ENCODE measurements around the gene PPP1R3G.

PPP1R3G gene

DNA sequence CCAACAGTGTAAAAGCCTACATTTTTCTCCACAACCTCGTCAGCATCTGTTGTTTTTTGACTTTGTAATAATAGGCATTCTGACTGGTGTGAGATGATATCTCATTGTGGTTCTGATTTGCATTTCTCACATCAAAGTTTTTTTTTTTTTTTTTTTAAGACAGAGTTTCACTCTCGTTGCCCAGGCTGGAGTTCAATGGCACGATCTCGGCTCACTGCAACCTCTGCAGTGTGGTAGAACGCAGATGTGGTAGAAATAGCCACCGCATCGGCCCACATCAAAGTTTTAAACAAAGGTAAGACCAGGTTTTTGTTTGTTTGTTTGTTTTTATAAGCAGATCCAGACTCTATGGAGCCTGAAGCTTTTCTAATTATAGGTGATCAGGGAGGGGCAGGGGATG, 12.7 kb upstream of the PPP1R3G start:
- no peak for DNase-seq (ENCODE audit: low read depth)

DNA sequence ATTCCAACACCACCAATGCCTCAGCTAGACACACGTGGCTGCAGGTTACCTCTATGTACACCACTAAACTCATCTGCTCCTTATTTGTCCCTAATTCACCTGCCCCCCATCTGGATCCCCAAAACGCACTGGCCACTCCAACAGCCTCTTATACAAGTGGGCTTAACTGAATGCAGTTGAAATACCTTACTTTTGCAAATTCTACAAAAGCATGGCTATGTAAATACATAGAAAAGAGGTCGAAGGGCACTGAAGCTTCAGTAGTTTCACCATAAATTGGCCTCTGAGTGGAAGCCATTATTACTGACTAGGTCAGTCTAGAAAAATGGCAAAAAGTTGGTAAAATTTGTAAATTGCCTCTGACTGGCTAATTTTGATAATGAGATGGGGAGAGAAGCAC, 11.1 kb upstream of the PPP1R3G start:
- no peak for DNase-seq (ENCODE audit: low read depth)

DNA sequence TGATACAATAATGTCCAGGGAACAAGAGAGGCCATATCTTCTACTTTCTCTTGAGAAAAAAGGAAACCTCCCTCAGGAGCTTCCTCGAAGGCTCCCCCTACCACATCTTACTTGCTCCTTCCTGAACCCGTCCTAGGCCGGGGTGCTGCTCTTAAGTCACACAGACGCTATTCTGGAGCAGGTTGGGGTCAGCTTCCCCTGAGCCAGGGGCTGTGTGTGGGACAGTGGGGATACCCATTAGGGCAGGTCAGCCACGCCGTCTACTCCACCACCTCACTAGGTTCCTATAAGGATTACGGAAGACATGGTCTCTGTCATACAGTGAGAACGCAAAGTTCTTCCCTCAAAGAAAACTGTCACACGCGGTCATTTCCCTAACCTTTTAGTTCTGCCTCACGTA, 8.2 kb upstream of the PPP1R3G start:
- no peak for DNase-seq (ENCODE audit: low read depth)

DNA sequence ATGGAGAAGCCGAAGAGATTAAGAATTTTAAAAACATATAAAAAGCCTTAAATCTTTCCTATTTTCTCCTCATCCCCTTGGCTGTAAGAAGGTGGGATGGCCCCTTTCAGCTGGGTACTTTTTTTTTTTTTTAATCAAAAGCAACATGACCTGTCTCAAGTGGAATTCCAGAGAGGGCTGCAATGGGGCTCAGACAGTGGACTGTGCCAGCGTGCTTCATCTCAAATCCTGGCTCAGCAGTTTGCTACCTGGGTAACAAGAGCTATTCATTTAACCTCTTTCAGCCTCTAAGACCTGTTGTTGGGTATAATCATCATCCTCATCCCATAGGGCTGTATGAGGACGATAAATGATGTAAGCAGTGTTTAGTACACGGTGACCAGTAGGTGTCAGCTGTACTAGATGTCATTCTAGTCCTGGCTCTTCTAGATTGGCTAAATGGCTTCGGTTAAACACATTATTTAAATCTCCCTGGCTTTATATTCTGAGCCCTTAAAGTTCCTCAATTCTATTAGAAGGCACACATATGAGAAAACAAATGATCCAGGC, 6.9 kb upstream of the PPP1R3G start:
- DNase-seq (ENCODE audit: low read depth): no peak

DNA sequence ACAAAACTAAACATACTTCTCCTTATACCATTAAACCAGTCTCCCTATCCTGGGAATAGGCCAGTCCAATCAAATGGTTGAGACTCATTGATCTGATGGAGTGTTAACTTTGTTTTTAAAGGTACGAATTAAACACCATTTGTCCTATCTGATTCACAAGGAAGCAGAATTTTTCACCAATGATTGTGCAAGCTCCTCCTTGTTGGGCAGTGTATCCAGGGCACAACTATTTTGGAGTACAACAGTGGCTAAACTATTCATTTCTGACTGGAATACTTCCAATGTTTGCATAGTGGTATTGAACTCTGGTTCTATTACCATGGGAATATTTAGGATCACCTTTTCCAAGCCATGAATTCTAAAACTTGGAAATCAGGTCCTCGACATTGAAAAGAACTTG, 5.4 kb upstream of the PPP1R3G start:
- no peak for DNase-seq (ENCODE audit: low read depth)

DNA sequence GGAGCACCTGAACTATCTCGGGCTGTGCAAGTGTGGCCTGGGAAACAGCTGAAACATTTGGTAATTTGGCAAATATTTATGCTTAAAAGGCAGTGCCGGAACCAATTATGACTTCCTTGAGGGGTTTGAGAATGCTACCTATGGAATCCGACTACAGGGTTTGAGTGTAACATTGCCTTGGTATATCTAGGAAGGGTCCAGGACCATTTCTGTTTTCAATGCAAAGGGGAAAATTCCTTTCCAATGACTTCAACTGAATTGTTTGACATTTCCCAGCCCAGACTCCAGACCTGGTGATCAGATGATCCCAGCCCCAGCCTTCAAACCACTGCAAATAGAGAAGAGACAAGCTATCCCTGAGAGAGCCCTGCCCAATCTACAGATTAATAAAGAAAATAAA, 4.6 kb upstream of the PPP1R3G start:
- no peak for DNase-seq (ENCODE audit: low read depth)

DNA sequence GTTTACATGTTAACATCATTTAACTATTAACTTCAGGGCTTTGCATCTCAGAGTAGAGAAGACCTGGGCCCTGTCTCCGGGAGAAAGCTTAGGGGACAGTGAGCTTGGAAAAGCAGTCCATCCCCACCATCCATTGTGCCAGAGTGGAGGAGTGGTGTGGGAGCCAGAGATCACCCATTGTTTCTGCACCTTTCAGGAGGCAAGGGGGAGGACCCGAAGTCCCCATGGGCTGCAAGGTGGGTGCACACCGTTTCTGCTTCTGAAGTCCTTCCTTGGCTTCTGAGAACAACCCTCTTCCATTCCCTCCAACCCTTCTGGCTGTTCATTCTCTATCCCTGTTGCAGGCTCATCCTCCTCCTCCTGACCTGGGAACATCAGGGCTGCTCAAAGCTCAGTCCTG, 4.0 kb upstream of the PPP1R3G start:
- DNase-seq (ENCODE audit: low read depth): no peak

DNA sequence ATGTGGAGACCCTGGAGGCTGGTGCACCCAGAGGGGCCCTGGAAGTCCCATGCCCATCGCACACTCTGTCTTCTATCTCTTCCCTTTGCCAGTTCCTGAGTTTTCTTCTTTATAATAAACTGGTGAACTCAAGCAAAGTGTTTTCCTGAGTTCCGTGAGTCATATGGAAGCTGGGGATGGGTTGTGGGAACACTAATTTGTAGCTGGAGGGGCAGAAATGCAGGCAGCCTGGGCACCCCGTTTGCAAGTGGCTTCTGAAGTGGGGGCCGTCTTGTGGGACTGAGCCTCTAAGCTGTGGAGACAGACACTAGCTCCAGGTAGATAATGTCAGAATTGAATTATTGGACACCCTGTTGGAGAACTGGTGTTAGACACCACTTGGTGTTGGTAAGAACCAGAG, 3.2 kb upstream of the PPP1R3G start:
- DNase-seq (ENCODE audit: low read depth): no peak

DNA sequence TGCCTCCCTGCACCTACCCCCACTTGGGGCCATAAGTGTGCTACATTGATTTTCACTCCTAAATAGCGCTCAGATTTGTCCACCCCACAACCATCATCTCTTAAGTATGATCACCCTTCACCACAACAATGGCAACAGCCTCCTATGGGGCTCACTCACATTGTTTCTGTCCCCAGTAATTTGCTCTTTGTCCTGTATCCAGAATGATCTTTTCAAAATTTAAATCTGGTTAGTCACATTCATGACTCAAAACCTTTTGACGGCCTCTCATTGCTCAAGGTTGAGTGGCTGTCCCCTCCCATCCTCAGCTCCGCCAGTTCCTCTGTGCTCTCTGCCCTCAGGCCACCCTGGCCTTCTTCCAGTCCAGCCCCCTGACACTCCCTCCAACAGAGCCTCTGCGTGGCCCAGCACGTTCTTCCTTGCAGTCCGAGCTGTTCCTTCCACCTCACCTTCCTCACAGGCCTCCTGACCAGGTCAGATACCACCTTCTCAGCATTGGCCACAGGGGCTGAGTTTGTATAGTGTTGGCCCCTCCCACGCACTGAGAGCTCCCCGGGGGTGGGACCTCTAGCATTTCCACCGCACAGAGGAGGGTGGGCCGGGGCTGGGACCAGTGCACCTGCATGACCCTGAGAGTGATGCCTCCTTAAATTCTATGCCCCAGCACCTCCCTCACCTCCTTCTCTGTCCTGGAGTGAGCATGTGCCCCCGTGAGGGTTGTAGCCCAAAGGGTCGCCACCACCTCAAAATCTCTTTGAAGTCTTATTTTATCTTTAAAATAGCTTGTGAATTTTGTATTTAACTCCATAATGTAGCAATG, 2.4 kb upstream of the PPP1R3G start:
- DNase-seq (ENCODE audit: low read depth): no peak

DNA sequence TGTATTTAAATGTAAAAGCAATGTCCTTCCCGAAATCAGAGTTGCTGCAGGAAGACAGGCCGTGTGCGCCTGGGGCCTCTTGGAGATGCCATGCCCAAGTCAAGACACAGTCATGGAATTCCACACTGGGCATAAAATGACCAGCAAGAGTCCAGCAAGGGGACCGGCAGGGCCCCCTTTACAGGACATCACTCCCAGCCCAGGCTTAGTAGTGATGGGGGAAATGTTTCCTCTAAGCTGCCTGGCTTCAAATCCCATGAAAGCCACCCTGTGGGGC, 1.9 kb upstream of the PPP1R3G start:
- no peak for DNase-seq (ENCODE audit: low read depth)

DNA sequence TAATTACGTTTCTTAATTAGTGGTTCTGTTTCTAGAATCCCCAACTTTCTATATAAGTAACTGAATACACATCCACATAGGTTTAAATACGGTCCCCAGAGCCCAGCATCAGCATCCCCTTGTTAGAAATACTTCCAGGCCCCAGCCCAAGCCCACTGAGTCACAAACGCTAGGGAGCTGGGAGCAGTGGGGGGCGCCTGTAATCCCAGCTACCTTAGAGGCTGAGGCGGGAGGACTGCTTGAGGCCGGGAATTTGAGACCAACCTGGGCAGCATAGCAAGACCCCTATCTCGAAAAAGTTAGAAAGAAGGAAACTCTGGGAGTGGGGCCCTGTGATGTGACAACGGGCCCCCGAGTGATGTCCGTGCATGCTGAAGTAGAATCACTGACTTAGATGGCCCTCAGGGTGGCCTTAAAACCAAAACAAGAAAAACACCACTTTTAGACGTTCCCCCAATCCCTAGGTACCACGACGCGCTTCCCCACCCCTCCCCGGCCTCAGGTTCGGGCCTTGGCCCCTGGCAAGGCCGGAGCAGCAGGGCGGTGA, 1.3 kb upstream of the PPP1R3G start:
- DNase-seq (ENCODE audit: low read depth): no peak

DNA sequence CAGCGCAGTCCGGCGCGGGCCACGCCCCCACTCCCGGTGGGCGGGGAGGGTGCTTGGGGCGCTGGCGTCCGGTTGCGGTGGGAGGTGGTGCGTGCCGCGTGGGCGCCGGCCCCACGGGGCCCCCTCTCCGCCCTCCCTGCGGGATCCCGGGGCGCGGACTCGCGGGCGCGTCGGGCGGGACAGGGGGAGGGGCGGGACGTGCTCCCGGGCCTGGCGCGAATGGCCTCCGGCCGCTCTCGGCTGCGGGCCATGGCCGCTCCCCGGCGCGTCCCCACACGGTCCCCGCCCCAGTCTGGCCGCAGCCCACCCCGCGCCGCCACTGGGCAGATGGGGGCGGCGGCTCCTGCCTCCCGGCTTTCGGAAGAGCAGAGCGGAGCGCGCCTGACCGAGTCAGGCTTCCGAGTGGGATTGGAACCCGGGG, 771 bp upstream of the PPP1R3G start:
- DNase-seq (ENCODE audit: low read depth): no peak

DNA sequence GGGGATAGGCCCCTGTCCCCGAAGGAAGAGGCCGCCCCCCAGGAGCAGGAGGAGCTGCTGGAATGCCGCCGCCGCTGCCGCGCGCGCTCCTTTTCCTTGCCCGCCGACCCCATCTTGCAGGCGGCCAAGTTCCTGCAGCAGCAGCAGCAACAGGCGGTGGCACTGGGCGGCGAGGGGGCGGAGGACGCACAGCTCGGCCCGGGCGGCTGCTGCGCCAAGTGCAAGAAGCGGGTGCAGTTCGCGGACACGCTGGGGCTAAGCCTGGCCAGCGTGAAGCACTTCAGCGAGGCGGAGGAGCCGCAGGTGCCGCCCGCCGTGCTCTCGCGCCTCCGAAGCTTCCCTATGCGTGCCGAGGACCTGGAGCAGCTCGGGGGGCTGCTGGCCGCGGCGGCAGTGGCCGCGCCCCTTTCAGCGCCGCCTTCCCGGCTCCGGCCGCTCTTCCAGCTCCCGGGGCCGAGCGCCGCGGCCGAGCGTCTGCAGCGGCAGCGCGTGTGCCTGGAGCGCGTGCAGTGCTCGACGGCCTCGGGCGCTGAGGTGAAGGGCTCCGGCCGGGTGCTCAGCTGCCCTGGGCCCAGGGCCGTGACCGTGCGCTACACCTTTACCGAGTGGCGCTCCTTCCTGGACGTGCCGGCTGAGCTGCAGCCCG, 630 bp downstream of the PPP1R3G start:
- no peak for DNase-seq (ENCODE audit: low read depth)

DNA sequence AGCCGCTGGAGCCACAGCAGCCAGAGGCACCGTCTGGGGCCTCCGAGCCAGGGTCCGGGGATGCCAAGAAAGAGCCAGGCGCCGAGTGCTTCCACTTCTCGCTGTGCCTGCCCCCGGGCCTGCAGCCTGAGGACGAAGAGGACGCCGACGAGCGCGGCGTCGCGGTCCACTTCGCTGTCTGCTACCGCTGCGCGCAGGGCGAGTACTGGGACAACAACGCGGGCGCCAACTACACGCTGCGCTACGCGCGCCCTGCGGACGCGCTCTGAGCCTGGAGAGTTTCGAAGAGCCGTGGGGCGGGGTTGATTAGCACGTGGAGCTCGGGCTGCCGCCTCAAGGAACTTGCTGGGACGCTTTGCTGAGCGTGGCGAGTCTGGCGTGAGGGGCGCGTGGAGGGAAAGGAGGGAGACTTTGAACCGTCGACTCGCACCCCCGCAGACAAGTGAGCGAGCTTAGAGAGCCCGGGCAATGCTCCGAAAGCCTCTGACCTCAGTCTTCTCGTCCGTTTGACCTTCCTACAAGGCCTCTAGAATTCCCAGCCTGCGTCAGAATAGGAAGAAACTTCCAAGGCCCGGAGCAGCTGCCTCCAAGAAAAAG, 1.3 kb downstream of the PPP1R3G start:
- no peak for DNase-seq (ENCODE audit: low read depth)

DNA sequence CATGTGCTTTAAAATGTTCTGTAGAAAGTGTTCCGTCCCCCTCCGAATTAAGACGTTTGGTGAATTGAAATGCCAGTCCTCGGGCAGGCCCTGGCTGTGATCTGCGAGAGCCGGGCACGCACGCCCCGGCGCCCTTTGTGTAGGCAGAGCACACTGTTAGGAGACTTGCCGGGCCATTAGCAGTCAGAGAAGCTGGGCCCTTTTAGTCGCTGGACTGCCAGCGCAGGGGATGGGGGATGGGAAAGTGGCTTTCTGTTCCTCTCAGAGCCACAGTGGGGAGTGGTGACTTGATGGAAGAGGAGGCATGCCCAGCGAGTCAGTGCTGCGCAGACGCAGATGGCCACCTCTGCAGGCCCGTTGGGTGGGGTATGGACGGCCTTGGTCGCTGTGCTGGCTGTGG, 2.2 kb downstream of the PPP1R3G start:
- DNase-seq (ENCODE audit: low read depth): no peak

DNA sequence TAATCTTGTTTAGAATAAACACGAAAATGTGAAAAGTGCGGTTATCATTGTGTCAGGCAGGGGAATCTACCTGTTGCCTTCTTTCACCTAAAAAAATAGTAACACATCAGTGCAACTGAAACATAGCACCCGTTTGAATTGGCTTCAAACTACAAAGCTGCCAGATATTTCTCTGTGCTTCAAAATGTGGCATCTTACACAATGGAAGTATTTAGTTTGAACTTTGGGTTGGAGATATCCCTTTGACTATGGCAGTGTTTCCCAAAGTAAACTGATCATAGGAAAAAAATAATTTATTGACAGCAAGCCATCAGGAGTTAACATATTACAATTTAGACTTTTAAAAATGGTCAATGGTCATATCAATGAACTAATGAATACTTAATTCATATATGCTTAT, 3.6 kb downstream of the PPP1R3G start:
- no peak for DNase-seq (ENCODE audit: low read depth)

DNA sequence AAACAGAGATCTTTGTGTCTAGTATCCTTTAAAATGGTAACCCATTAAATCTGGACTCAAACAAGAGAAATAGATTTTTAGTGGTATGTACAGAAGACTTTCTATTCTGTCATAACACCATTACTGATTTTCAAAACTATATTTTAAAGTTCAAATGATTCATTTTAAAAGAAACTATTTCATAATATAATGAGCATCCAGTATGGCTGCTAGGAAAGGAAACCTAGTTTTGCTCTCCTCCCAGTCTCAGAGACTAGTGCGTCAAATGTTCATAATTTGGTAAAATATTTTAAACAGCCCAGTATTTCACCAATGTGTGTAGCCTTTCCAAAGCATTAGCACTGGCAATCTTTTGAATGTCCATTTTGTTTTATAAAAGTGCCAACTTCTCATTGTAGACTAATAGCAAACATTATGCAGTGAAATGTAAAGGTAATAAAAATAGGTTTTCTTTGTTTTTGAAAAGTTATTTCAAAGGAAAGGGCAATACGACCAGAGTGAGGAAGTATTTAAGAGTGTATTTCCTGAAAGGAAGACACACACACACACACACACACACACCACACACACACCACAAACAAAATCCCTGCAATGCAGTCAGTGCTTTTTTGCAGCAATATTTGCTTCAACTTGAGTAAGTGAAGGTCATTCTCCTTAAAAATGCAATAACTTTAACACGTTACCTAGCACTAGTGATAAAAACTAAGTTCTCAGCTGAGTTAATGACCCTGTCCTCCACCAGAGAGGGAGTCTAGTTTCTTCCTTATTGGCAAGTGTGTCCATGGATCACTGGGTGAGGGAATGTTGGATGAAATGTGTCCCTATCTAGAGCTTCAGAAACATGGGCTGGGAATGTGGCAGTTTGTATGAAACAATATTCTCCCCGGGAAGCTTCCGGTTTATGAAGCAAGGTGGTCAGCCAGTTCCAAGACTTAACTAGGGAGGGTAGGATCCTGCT, 4.6 kb downstream of the PPP1R3G start:
- DNase-seq (ENCODE audit: low read depth): no peak

DNA sequence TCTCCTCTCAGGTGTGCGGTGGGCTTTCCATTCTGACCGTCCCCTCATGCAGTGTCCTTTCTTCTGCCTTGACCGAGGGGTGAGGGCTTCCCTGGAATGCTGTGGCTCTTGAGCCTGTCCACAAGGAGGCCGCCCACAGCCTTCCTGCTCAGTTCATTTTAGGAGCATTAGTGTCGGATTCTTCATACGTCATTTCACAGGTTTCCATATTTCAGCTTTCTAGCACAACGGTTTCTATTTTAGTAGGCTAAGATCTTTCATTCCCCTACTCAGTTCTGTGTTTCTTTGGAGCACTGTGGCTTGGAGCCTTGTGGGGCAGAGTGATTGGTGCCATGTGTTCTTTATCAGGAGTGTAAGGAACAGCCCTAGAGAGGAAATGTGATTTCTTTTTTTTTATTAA, 5.5 kb downstream of the PPP1R3G start:
- no peak for DNase-seq (ENCODE audit: low read depth)

DNA sequence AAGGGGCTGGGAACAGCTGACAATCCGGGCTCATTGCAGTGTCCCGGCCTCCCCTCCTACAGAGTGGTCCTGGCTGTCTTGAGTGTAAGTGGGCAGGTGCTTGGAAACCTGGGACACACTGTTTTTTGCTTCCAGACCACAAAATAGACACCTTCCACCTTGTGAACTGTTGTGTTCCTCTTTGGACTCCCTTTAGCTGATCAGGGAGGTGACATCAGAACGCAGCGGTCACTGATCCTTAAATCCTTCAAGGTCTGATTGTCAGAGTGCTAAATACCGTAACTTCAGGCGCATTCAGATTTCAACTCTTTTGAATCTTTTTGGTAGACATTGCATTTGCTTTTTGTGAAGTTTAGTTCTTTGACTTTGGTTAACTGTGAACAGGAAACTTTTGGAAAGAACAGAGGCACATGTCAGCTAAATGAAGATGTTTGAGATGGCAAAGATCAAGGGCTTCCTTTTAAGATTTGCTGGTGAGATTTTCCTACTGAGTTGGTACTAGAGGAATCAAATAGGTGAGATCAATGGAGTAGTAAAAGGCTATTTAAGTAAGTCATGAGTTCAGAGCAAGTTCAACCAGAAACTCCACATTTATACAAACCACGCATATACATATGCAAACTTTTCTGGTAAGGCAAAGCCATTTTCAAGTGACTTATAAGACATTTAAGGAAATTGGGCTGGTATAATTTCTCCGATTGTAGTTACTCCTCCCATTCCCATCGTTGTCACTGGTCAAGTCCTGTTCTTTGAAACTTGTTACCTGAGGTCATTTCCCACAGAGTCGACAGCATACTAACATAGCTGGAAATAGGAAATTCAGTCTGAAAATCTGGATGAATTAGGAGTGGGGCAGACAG, 6.3 kb downstream of the PPP1R3G start:
- no peak for DNase-seq (ENCODE audit: low read depth)

DNA sequence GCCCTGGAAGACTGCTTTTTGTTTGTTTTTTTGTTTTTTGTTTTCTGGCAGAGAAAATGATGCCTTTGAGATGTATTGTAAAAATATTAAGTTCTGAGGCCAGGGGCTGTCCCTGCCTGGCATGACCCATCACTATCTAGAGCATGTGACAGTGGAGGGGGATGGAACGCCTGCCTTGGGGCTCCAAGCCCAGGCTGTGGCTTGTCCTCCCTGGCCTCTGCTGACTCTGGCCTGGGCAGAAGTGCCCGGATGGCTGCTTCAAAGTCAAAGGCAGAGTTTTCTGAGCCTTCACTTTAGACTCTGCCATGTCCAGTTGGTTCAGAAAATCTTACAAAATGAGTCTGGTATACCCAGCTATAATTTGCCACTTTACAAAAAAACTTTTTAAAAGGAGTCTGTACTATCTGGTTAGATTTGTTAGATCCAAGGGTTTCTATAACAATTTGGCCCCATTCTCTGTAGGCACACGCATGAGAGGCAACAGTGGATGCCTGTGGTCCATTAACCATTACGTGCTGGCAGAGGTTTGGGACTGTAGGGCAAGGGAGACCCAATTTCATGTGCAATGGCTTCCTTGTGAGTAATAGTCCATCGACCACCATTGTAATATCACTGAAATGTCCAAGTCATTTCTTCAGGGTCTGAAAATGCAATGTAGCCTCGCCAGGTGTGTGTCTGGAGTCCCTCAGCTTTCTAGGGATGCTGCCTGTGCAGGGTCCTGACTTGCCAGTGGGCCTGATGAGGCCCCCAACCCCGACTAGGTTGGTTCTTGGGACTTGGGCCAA, 8.3 kb downstream of the PPP1R3G start:
- no peak for DNase-seq (ENCODE audit: low read depth)
